Esophagus muscularis mucosa (tissue), 4 donors: ENCODE measurements around the gene C4orf46.
"Not testable (repeated sequence)": the region's sequence is repeated elsewhere in the genome, so short reads cannot be mapped to it uniquely, and the experiment has no call there.

ENCODE experiments used
- CTCF ChIP-seq, 3 experiments: fragments of 200-600 bp in 2 of 3; fragments of 450-650 bp in 1 of 3; sonication (generic) in 2 of 3; IDR thresholded peaks; one replicate each; pipeline ENCODE4 v1.5.1; 2017 to 2019; ENCODE audit warnings: antibody characterized with exemption in 3 of 3, mild to moderate bottlenecking in 2 of 3, moderate library complexity in 1 of 3
- EP300 ChIP-seq: sonication (generic); formaldehyde crosslinking; IDR thresholded peaks from one replicate; pipeline ENCODE4 v1.6.1; 2017; ENCODE audit warnings: antibody characterized with exemption
- POLR2A ChIP-seq: fragments of 450-650 bp; IDR thresholded peaks from one replicate; pipeline ENCODE4 v1.6.1; 2017; ENCODE audit warnings: antibody characterized with exemption, moderate library complexity, mild to moderate bottlenecking, low read depth
- POLR2AphosphoS5 ChIP-seq, 2 donors: sonication (generic); formaldehyde crosslinking; IDR thresholded peaks; one replicate each; pipeline ENCODE4 v1.6.1; 2017; ENCODE audit warnings: antibody characterized with exemption in 2 of 2

DNA sequence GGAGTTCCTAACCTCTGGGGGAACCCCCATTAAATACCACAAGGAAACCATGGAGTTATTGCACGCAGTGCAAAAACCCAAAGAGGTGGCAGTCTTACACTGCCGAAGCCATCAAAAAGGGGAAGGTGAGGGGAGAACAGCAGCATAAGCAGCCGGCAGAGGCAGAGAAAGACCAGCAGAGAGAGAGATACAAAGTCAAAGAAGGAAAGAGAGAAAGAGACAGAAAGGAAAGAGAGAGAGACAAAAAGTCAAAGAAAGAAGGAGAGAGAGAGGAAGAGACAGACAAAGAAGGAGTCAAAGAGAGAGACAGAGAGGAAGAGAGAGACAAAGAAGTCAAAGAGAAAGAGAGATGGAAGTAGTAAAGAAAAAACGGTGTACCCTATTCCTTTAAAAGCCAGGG, 8.4 kb downstream of the C4orf46 start:
- not testable (repeated sequence) for TF ChIP-seq POLR2AphosphoS5 (IDR thresholded peaks at IDR 0.05); CTCF (IDR thresholded peaks at IDR 0.05); POLR2A; EP300
